Activated naive CD8-positive, alpha-beta T cell treated with anti-CD3 and anti-CD28 coated beads, Interleukin-2, amount 50 U/mL, for 16 hours (primary cell): Measurements from ENCODE around the gene GGA1.

Experiments
- DNase-seq: peaks from one replicate; pipeline ENCODE4 v3.0.0-alpha.2; 2020; ENCODE audit warnings: low read depth, low spot score

GGA1 gene

DNA sequence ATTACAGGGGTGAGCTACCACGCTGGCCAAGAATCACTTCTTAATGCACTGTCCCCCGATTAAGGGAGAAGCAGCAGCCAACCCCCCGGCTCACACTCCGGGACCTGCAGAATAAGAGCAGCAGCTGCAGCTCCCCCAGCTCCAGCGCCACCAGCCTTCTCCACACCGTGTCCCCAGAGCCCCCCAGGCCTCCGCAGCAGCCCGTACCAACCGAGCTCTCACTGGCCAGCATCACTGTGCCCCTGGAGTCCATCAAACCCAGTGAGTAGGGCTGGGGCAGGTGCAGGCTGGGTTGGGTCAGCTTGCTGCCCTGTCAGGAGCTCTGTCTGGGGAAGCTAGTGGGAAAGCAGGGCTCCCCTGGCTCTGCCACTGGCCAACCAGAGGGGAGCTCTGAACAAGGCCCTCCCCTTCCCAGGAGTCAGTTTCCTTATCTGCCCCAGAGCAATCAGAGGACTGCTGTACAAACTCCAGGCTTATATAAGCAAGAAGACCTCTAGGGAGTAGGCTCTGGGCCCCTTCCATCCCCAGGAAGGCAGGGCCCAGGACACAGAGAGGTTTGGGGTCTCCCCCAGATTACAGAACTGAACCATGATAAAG, 22.3 kb downstream of the GGA1 start:
- no peak for DNase-seq

- no peak for DNase-seq
Measured at GRCh38 chr22:37631448-37632173, 23.0 kb downstream of the GGA1 start.

- DNase-seq = no peak
Measured at GRCh38 chr22:37632174-37633088, 23.8 kb downstream of the GGA1 start.

GRCh38 chr22:37633089-37633624, 24.5 kb downstream of the GGA1 start:
- no peak for DNase-seq

DNA sequence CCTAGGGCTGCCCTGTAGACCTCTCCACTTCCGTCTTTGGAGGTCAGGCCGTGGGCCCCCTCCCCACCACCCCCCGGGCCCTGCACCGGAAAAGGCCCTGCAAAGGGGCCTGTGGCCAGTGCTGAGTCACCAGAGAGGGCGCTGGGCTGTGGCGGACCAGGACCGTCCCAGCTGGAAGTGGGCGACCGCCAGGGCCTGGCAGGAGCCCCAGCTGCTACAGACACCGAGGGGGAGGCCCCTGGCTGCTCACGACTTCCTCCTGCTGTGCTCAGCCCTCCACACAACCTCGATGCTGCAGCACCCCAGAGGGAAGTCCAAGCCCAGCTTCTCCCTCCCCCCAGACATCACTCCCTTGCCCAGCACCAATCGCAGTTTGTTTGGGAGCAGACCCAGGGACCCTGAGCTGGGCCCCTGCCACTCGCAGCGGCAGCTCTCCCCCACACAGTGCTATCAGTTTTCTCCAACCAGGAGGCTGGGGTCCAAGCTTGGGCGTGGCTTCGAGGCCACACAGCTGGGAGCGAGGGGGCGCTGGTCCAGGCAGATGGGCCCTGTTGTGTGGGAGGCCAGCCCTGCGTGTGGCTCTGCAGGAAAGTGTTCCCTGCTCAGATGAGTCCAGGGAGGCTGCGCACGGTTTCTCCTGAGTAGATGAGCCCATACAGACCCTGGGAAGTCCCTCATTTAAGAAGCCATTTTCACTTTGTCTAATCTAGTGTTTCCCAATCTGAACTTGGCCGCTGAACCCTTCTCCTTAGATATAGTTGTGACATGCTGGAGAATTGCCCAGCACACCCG, 25.2 kb downstream of the GGA1 start:
- no peak for DNase-seq

DNA sequence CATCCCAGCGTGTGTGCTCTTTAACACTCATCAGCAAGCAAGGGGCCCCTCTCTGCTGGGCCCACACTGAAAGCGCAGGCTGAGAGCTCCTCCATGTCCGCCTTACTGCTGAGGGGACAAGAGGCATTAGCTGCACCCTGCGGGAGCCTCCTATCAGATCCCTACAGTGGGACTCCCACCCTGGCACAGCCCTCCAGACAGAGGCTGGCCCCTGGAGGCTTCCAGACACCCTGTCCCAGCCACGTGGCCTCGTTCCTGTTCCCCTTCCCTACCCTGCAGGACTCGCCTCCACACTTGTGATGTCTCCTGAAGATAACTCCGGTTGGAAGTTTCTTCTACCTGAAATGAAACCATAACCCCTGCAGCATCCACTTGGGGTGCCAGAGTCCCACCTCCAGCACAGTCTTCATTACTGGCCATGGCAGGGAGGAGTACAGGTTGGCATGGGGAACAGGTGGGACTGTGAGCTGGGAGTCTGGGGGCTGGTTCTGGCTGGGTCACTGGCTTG, 25.8 kb downstream of the GGA1 start:
- no peak for DNase-seq

- DNase-seq = no peak
Measured at GRCh38 chr22:37635157-37635556, 26.5 kb downstream of the GGA1 start.

DNA sequence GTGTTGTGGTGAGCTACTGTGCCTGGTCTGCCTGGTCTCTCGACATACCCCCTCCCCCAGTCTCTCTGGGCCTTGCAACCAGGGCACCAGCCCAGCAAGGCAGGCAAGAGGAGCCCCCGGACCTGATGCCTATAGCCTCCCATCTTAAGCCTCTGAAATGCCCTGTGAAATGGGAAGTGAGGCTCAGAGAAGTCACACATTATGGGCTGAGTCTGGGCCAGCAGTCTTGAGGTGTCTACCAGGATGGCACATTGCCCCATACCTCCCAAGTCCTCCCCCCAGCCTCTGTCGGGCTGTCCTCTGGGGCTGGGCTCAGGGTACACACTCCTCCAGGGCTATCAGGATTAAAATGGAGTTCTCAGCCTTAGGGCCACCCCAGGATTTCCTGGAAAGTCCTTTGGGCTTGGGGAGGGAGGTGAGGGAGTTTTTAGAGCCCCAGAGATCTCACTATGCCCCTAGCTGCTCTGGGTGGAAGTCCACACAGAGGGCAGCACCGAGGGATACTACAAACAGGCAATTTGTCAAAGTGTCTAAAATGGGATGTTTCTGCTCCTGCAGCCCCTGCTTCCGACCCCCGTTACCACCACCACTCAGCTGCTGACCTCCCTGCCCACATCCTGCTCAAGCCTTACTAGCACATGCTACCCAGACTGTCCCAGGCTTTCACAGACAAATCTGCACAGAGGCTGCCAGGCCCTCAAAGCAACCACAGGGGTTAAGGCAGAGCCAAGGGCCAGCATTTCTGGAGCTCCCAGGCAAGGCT, 27.7 kb downstream of the GGA1 start:
- no peak for DNase-seq

GRCh38 chr22:37636949-37637273, 28.3 kb downstream of the GGA1 start:
- DNase-seq = no peak

GRCh38 chr22:37638391-37639069, 29.9 kb downstream of the GGA1 start:
- no peak for DNase-seq

DNA sequence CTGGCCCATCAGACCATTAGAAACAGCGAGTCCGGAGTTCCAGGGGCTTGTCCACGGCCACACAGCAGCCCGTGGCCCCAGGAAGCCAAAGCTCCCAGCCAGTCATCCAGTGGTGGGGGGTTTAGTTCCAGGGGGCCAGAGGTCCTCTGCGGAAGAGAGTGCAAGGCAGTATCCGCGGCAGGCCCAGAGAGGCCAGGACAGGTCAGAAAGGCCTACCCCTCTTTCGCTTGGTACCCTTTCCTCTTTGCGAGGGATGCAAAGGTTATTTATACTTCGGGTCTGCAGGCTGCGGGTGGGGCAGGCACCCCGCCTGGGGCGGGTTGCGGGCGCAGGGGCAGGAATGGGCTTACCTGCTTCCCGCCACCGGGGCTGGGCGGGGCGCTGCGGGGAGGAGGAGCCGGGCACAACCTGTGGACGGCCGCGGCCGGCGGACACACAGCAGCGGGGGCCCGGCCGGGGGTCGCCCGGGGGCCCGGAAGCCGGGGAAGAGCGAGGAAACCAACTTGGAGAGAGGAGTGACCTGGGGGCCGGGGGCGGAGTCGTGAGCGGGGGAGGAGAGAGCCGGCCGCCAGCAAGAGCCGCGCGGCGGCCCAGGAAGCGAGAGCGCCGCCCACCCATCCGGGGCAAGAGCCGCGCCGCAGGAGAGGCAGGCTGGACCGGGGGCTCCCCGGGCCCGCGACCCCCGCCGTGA, 30.6 kb downstream of the GGA1 start, which contains the start of gene SH3BP1:
TSS of gene SH3BP1 (plus strand) at position 600 of the 691 bp plus-strand sequence. CDS start 119 bp downstream, outside the sequence.
- no peak for DNase-seq

DNA sequence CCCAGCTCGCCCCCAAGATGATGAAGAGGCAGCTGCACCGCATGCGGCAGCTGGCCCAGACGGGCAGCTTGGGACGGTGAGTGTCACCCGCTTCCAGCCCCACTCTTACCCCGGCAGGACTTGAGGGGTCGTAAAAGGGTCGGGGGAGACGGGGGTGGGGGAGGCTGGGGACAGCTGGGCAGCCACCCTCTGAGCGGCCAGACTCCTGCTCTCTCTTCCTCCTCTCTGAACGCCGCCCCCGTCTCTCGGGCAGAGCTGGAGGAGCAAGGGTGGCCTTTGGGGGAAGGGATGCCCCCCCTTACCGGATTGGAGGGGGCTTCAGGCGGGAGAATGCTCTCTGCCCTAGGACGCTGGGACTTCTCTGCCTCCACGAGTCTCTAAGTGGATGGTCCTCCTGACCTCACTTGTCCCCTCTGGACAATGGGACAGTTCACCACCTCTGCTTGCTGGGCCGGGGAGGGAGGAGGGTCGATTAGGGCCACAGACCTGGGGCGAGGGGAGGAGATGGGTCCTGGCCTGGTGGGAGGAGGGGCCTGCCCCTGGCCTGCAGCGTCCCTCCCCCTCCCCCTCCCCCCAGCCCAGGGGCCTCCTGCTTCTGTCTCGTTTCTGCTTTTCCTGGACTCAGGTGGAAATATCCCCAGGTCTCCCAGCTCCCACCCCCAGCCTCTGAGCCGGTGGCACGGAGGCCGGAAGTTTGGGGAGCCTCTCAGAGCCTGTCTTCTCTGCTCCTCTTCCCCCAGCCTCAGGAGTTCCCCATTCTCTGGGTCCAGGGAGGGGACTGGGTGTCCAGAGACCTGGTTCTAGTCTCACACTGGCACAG, 31.3 kb downstream of the GGA1 start:
- DNase-seq = no peak

GRCh38 chr22:37640591-37641560, 32.2 kb downstream of the GGA1 start:
- no peak for DNase-seq

DNA sequence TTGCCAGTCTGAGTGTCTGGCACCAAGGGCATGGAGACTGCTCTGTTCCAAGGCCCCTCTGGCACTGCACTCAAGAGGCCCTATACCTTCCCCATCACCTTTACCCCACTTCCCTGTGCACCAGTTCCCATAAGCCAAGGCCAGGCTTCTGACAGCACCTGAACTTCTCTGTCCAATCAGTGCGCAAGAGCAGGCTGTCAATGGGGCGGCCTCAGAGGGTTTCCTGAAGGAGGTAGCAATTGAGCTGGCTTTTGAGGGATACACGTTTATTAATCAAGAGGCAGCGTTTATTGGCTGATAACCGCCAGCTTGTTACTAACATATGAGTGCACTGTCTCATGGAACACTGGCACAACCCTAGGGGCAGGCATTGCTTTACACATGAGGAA, 32.9 kb downstream of the GGA1 start:
- no peak for DNase-seq

DNA sequence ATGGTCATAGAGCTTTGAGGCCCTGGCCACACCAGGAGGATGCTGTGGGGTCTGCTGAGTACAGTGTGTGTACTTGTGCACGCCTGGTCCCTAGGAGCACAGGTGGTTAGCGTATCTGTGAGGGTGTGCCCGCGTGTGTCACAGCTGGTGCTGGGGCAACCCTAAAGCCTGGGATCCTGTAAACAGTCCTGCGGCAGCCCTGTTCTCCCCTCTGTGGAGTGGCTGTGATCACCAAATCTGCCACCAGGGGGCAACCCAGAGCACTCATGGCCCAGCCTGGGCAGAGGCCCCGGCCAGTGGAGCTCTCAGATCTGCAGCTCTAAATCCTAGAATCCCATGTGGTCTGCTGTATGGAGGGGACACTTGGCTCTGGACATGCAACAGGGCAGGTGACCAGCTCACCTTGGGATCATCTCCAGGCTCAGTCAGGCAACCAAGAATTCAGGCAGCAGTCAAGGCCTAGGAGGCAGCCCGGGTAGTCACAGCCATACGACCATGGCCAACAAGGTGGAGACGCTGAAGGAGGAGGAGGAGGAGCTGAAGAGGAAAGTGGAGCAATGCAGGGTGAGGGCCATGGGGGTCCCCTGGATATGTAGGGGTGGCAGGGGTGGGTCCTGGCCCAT, 34.7 kb downstream of the GGA1 start:
- peak; percentile 80 for DNase-seq

- no peak for DNase-seq
Measured at GRCh38 chr22:37647317-37647716, 38.7 kb downstream of the GGA1 start.

DNA sequence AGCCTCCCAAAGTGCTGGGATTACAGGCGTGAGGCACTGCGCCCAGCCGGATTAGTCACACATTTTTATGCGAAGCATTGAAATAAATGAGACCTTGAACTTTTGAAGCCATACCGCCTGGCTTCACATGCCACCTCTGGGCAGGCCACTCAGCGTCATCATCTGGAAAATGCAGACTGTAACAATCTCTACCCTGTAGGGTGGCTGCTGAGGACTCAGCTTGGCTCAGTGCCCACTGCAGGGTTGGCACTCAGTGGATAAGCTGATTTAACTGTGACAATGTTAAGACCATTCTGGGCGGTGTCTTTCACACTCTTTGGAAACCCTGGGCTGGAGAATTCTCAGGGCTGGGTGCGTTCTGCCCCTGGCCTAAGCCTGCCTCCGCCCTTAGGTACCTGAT, 39.3 kb downstream of the GGA1 start:
- DNase-seq = no peak
